H1 (cell line): ENCODE data around the gene PRR36. TPM values are rescaled to one million over a fixed set of nuclear protein-coding genes. Genes with fewer than 3 reads are reported as not detected.

Experiments used
- CTCF ChIA-PET: fragments of 300-600 bp; sonication (Branson Sonifier 250); formaldehyde crosslinking; loops from one replicate; lab custom pipeline; 2021; ENCODE audit not compliant: partially characterized antibody; lab: Charles Lee
- POLR2A ChIA-PET: fragments of 300-600 bp; sonication (Branson Sonifier 250); formaldehyde crosslinking; loops from one replicate; lab custom pipeline; 2021; ENCODE audit warnings: inconsistent platforms; ENCODE audit not compliant: partially characterized antibody; lab: Charles Lee
- DNase-seq, 2 experiments: peaks; one replicate each; pipeline versions ENCODE4 v3.0.0 to v3.0.0-alpha.2; 2010 to 2022; ENCODE audit warnings: low spot score in 2 of 2, low read depth in 1 of 2, mixed read lengths in 1 of 2
- FAIRE-seq: peaks from 2 replicates; lab custom pipeline; 2011; peaks lifted over from hg19 to GRCh38; lab: Jason Lieb, UNC
- H2AFZ ChIP-seq: 2 replicates; pipeline ENCODE4 v1.8.1; 2012; ENCODE audit warnings: low read length, inconsistent platforms
- H2AK5ac ChIP-seq: 2 replicates; pipeline ENCODE4 v1.6.1; 2013; ENCODE audit warnings: low read depth, low read length
- H2BK120ac ChIP-seq: replicated peaks from 2 replicates; pipeline ENCODE3; 2013; ENCODE audit warnings: low read depth, low read length, inconsistent platforms
- H2BK12ac ChIP-seq: 2 replicates; pipeline ENCODE4 v1.6.1; 2013; ENCODE audit warnings: low read depth, low read length
- H2BK15ac ChIP-seq: 2 replicates; pipeline ENCODE4 v1.6.1; 2013; ENCODE audit warnings: low read length
- H2BK20ac ChIP-seq: 2 replicates; pipeline ENCODE4 v1.6.1; 2013; ENCODE audit warnings: low read length
- H2BK5ac ChIP-seq: 2 replicates; pipeline ENCODE4 v1.6.1; 2013; ENCODE audit warnings: low read depth, low read length
- H3K14ac ChIP-seq: 2 replicates; pipeline ENCODE4 v1.6.1; 2013; ENCODE audit warnings: inconsistent platforms; ENCODE audit not compliant: insufficient read length
- H3K18ac ChIP-seq: 2 replicates; pipeline ENCODE4 v1.6.1; 2013; ENCODE audit warnings: low read length; ENCODE audit errors: extremely low read depth
- H3K23ac ChIP-seq: 2 replicates; pipeline ENCODE4 v1.6.1; 2013; ENCODE audit warnings: inconsistent platforms; ENCODE audit not compliant: insufficient read length
- H3K23me2 ChIP-seq: 2 replicates; pipeline ENCODE4 v1.6.1; 2013; ENCODE audit warnings: low read depth, low read length
- H3K27ac ChIP-seq: 2 replicates; pipeline ENCODE4 v1.6.1; 2011; ENCODE audit warnings: low read depth, low read length, inconsistent platforms
- H3K27me3 ChIP-seq, 4 experiments: replicated peaks in 1 of 4; 1 replicate in 1 of 4; 2 replicates in 3 of 4; pipeline versions ENCODE4 v1.6.1 to v1.8.1; 2011 to 2013; ENCODE audit warnings: low read length in 3 of 4, mild to moderate bottlenecking in 3 of 4, inconsistent platforms in 2 of 4, mixed read lengths in 2 of 4, moderate library complexity in 1 of 4; ENCODE audit not compliant: control insufficient read depth in 3 of 4, insufficient read depth in 3 of 4; ENCODE audit errors: extremely low read depth in 1 of 4
- H3K36me3 ChIP-seq, 4 experiments: 2 replicates each; pipeline versions ENCODE4 v1.6.1 to v1.8.1; 2011 to 2013; ENCODE audit warnings: mild to moderate bottlenecking in 4 of 4, low read length in 3 of 4, moderate library complexity in 2 of 4, control low read depth in 1 of 4, inconsistent platforms in 1 of 4; ENCODE audit not compliant: insufficient read depth in 4 of 4, control insufficient read depth in 2 of 4
- H3K4ac ChIP-seq: replicated peaks from 2 replicates; pipeline ENCODE3; 2013; ENCODE audit warnings: low read length, low read depth, mixed read lengths, inconsistent platforms; ENCODE audit not compliant: insufficient read length
- H3K4me1 ChIP-seq, 4 experiments: replicated peaks in 1 of 4; 1 replicate in 1 of 4; 2 replicates in 3 of 4; pipeline versions ENCODE4 v1.6.1 to v1.8.1; 2011 to 2013; ENCODE audit warnings: low read length in 3 of 4, inconsistent platforms in 2 of 4, mixed read lengths in 1 of 4; ENCODE audit not compliant: insufficient read depth in 4 of 4, control insufficient read depth in 3 of 4
- H3K4me2 ChIP-seq, 2 experiments: 2 replicates each; pipeline versions ENCODE4 v1.6.1 to v1.8.1; 2011 to 2013; ENCODE audit warnings: low read depth in 2 of 2, low read length in 2 of 2, control low read depth in 1 of 2, inconsistent platforms in 1 of 2, mild to moderate bottlenecking in 1 of 2; ENCODE audit not compliant: insufficient read depth in 1 of 2
- H3K4me3 ChIP-seq, 4 experiments: fragments of 200-600, 300-600 bp in 1 of 4; sonication (generic), shearing (Covaris generic), sonication (Bioruptor Twin) in 1 of 4; 2 replicates each; pipeline versions ENCODE4 v1.5.1 to v1.8.1; 2011 to 2016; ENCODE audit warnings: low read length in 4 of 4, low read depth in 3 of 4, control low read depth in 2 of 4, inconsistent platforms in 2 of 4, mild to moderate bottlenecking in 2 of 4, mixed read lengths in 1 of 4, moderate library complexity in 1 of 4; ENCODE audit not compliant: insufficient read depth in 2 of 4; ENCODE audit errors: extremely low read depth in 1 of 4
- H3K56ac ChIP-seq: replicated peaks from 2 replicates; pipeline ENCODE3; 2013; ENCODE audit warnings: low read depth, mild to moderate bottlenecking, mixed read lengths, low read length, inconsistent platforms; ENCODE audit not compliant: insufficient read length
- H3K79me1 ChIP-seq: 2 replicates; pipeline ENCODE4 v1.6.1; 2013; ENCODE audit warnings: low read depth, low read length, control low read depth
- H3K79me2 ChIP-seq, 2 experiments: 2 replicates each; pipeline versions ENCODE4 v1.6.1 to v1.8.1; 2012 to 2013; ENCODE audit warnings: low read length in 2 of 2, mild to moderate bottlenecking in 2 of 2, inconsistent platforms in 1 of 2; ENCODE audit not compliant: insufficient read depth in 2 of 2, control insufficient read depth in 1 of 2
- H3K9ac ChIP-seq, 4 experiments: replicated peaks in 1 of 4; 1 replicate in 1 of 4; 2 replicates in 3 of 4; pipeline versions ENCODE4 v1.6.1 to v1.8.1; 2011 to 2013; ENCODE audit warnings: low read depth in 3 of 4, low read length in 3 of 4, control low read depth in 2 of 4, mild to moderate bottlenecking in 2 of 4, moderate library complexity in 2 of 4, inconsistent platforms in 1 of 4; ENCODE audit errors: extremely low read depth in 1 of 4
- H3K9me3 ChIP-seq, 2 experiments: 2 replicates each; pipeline versions ENCODE4 v1.6.1 to v1.8.1; 2012 to 2013; ENCODE audit warnings: mild to moderate bottlenecking in 2 of 2, moderate library complexity in 2 of 2, control low read depth in 1 of 2, inconsistent platforms in 1 of 2, low read depth in 1 of 2, low read length in 1 of 2, mixed read lengths in 1 of 2; ENCODE audit not compliant: insufficient read depth in 2 of 2
- H4K20me1 ChIP-seq, 2 experiments: replicated peaks in 1 of 2; 2 replicates each; pipeline versions ENCODE3 to v1.8.1; 2011 to 2013; ENCODE audit warnings: inconsistent platforms in 2 of 2, low read length in 2 of 2, mild to moderate bottlenecking in 1 of 2; ENCODE audit not compliant: insufficient read depth in 2 of 2, control insufficient read depth in 1 of 2
- H4K5ac ChIP-seq: 2 replicates; pipeline ENCODE4 v1.6.1; 2013; ENCODE audit warnings: low read length, low read depth, mixed read lengths, inconsistent platforms; ENCODE audit not compliant: insufficient read length
- H4K8ac ChIP-seq: 2 replicates; pipeline ENCODE4 v1.8.0; 2013; ENCODE audit warnings: mild to moderate bottlenecking, moderate library complexity, low read length, inconsistent platforms; ENCODE audit not compliant: insufficient read depth; ENCODE audit errors: extremely low read depth
- H4K91ac ChIP-seq: replicated peaks from 2 replicates; pipeline ENCODE3; 2013; ENCODE audit warnings: low read length, mixed read lengths, inconsistent platforms; ENCODE audit not compliant: insufficient read length
- EP300 ChIP-seq, 2 experiments: IDR thresholded peaks; 1 replicate in 1 of 2; 2 replicates in 1 of 2; pipeline ENCODE4 v1.6.1; 2011 to 2012; ENCODE audit warnings: low read depth in 2 of 2, low read length in 2 of 2, mild to moderate bottlenecking in 2 of 2, borderline replicate concordance in 1 of 2, inconsistent platforms in 1 of 2, moderate library complexity in 1 of 2
- EZH2 ChIP-seq: fragments of 200-600 bp; sonication (generic); IDR thresholded peaks from 2 replicates; pipeline ENCODE4 v1.7.1; 2012; ENCODE audit warnings: low read depth, mild to moderate bottlenecking, moderate library complexity, low read length, inconsistent platforms; ENCODE audit not compliant: severe bottlenecking
- HDAC2 ChIP-seq, 2 experiments: fragments of 300-600 bp in 1 of 2; sonication (generic) in 1 of 2; IDR thresholded peaks; 2 replicates each; pipeline ENCODE4 v1.6.1; 2011 to 2012; ENCODE audit warnings: low read depth in 2 of 2, low read length in 2 of 2, mild to moderate bottlenecking in 2 of 2, moderate library complexity in 2 of 2, borderline replicate concordance in 1 of 2, inconsistent platforms in 1 of 2
- PHF8 ChIP-seq: fragments of 200-600 bp; sonication (generic); conservative IDR thresholded peaks from 2 replicates; pipeline ENCODE4 v1.7.1; 2012; ENCODE audit warnings: low read depth, mild to moderate bottlenecking, inconsistent platforms, low read length, moderate library complexity
- TBP ChIP-seq: IDR thresholded peaks from 2 replicates; pipeline ENCODE4 v1.6.1; 2011; ENCODE audit warnings: low read depth, low read length, improper control_type of control experiment
- YY1 ChIP-seq: IDR thresholded peaks from 2 replicates; pipeline ENCODE4 v1.6.1; 2011; ENCODE audit warnings: low read depth, mild to moderate bottlenecking, low read length
- WGBS, 2 experiments: shearing (Covaris generic) in 1 of 2; methylation state at CpG; one replicate each; pipeline versions ENCODE4 v1.1.6 to v1.1.7; 2013 to 2015; ENCODE audit warnings: low lambda C conversion rate in 2 of 2, mixed read lengths in 2 of 2, inconsistent platforms in 1 of 2, low coverage in 1 of 2, missing lambda C conversion rate in 1 of 2; ENCODE audit not compliant: insufficient replicate concordance in 2 of 2, insufficient coverage in 1 of 2, insufficient read length in 1 of 2; ENCODE audit errors: extremely low coverage in 1 of 2, missing lambda C conversion rate in 1 of 2; 5-methylcytosine and 5-hydroxymethylcytosine counted together
- polyA plus RNA-seq, 7 experiments: library from polyadenylated mRNA; depleted of rRNA in 3 of 7; stranded (reverse) in 5 of 7; unstranded in 2 of 7; fragments of >200 nt in 5 of 7; fragments of 200-250 nt in 2 of 7; gene quantifications; 1 replicate in 5 of 7; 2 replicates in 1 of 7; 4 replicates in 1 of 7; pipeline versions ENCODE4 v1.2.1 to v1.2.3, GENCODE V29; 2011 to 2013; ENCODE audit warnings: missing spikeins in 2 of 7, mixed read lengths in 2 of 7
- total RNA-seq: library from RNA; stranded (reverse); fragmentation: NEBNext Ultra II Directional; extraction: Animal tissue kit (Norgen Biotek cat#: 25700); gene quantifications from 2 replicates; pipeline ENCODE4 v1.2.1, GENCODE V29; 2021
- TF ChIP-seq, protein P1 (sequence below): IDR thresholded peaks from 2 replicates; pipeline ENCODE4 v1.6.1; 2011; ENCODE audit warnings: low read depth, mild to moderate bottlenecking, low read length; ENCODE audit not compliant: insufficient read depth

The PRR36 gene
- total and polyA plus RNA-seq, 2 of the 8 experiments (the other 6 are each of a cell fraction or from before 2014, with no cell fraction given) = 1.6 to 23.9 TPM

DNA sequence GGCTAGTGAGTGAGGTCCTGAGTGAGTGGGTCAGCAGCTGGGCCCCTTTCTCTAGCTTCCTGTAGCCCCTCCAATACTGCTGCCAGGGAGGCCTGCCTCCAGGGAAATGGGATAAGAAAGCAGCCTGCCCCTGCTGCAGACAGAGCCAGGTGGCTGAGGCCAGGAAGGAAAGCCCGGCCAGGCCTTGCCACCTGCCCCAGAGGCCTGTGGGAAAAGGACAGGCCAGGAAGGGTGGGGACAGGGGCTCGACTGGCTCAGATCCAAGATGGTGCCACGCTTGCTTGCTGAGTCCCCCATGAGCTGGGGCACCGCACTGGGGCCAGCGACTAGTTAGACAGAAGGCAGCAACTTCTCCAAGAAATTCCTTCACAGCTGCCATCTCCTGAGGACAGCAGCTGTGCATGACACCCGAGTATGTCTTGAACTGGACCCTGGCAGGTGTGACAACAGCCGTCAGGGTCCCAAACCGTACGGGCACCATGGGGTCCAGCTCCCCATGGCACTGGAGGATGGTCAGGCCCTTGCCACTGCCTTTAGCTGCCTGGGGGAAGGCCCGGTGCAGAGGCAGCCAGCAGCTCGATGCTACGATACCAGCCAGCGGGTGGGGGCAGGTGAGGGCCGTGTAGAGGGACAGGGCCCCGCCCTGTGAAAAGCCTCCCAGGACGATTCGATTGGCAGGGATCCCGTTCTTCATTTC, 5.1 kb upstream of the PRR36 start:
- Histone ChIP-seq H3K23me2 (peaks cover 3% of the 10 kb centered on the region; the same call in 1 of the 2 replicates), H4K91ac (no peak overlapping the region), H2AK5ac (no peak overlapping the region), H3K27ac (no peak overlapping the region), H3K23ac (no peak overlapping the region), H3K4me3 (no peak overlapping the region), H2BK5ac (no peak overlapping the region), H2BK20ac (no peak overlapping the region), H3K79me1 (no peaks in the 10 kb centered on the region), H2AFZ (no peak overlapping the region), H2BK12ac (no peak overlapping the region), H3K36me3 (no peaks in the 10 kb centered on the region), H3K18ac (no peak overlapping the region), H4K20me1 (no peaks in the 10 kb centered on the region), H2BK15ac (no peak overlapping the region), H3K4me2 (no peak overlapping the region), H3K79me2 (no peaks in the 10 kb centered on the region), H3K27me3 (no peaks in the 10 kb centered on the region), H3K9ac (no peak overlapping the region), H3K14ac (no peak overlapping the region), H3K4ac (no peak overlapping the region), H3K4me1 (peaks cover 0 to 3% (median 0%) of the 10 kb centered on the region in 4 experiments; a peak in 1 of 7 replicates), H4K8ac (no peak overlapping the region; the same call in 1 of the 2 replicates), H2BK120ac (no peak overlapping the region), H4K5ac (no peak overlapping the region), H3K9me3 (no peaks in the 10 kb centered on the region), H3K56ac (no peak overlapping the region)
- ChIA-PET POLR2A (interaction anchor here (1.2 kb wide), 1 partner anchor 18 kb away, joined by 3 read pairs; no protein-coding TSS in a partner anchor), CTCF (interaction anchor here (1.4 to 1.5 kb wide), 3 partner anchors 16 to 24 kb away, joined by 4 read pairs; partner anchors contain the start of gene MAP2K7)
- DNase-seq = no peak
- TF ChIP-seq PHF8 (no peak), TBP (no peak), EP300 (IDR thresholded peaks at IDR 0.05; ENCODE audit: borderline replicate concordance in 1 of 2, low read depth in 2 of 2, low read length in 2 of 2) (no peak), YY1 (no peak), HDAC2 (IDR thresholded peaks at IDR 0.05; ENCODE audit: borderline replicate concordance in 1 of 2, low read depth in 2 of 2, low read length in 2 of 2) (no peak), EZH2 (no peak)
- TF ChIP-seq, protein P1, sequence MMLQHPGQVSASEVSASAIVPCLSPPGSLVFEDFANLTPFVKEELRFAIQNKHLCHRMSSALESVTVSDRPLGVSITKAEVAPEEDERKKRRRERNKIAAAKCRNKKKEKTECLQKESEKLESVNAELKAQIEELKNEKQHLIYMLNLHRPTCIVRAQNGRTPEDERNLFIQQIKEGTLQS = no peak
- no peak for FAIRE-seq
- 90% methylated on average over 18 of the region's 18 CpGs; no CpG with 5 or more reads in 1 of the 2 experiments for WGBS, 2 experiments
